GM19240 (cell line): Measurements from ENCODE around the gene LTBP2.

Experiments
- DNase-seq: peaks from one replicate; pipeline ENCODE4 v3.0.0; 2011; ENCODE audit warnings: low spot score; ENCODE audit not compliant: insufficient read length

LTBP2 gene

DNA sequence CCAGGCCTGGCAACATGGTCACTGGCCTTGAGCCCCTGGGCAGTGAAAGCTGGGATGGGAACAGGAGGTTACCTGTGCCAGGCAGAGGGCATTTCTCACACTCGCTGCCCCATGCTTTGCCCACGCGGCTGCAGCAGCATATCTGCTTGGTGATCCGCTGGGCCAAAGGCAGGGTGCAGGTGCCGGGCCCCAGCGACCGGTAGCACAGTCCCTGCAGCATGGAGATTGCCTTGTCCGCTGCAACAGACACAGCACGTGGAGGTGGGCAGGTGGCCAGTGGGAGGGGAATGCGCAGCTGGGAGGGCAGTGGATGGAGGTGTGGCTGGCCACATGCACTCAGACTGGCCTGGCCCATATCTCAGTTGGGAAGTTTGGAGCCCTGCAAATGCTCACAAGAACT lies 83.2 kb downstream of the LTBP2 start:
- no peak for DNase-seq

- DNase-seq: no peak
These were observed 83.6 kb downstream of the LTBP2 start for GRCh38 chr14:74528406-74528805.

- DNase-seq: no peak
These were observed 84.2 kb downstream of the LTBP2 start for GRCh38 chr14:74527736-74528280.

GRCh38 chr14:74526854-74527585 lies 85.0 kb downstream of the LTBP2 start:
- DNase-seq: no peak

DNA sequence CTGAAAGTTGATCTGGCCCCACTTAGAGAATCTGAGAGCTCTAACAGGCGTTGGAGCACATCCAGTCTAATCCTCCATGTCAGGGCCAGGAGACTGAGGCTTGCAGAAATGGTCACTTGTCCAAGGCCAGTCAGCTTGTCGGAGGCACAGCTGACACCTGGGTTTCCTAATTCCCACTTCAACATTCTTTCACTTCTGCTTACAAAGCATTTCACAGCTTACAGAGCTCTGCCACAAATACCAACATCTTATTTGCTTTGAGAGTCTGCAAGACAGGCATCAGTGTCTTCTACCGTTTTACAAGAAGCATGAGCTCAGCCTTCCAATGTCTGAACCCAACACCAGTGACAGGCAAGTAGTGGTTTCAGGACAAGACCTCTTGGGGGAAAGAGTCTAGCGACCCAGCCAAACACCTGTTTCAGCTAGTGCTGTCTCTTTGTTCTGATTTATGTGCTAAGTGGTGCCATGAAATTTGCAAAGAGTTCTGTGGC lies 86.6 kb downstream of the LTBP2 start:
- no peak for DNase-seq

- no peak for DNase-seq
These were observed 87.3 kb downstream of the LTBP2 start for GRCh38 chr14:74524812-74525135.

GRCh38 chr14:74524076-74524811 lies 87.8 kb downstream of the LTBP2 start:
- no peak for DNase-seq

DNA sequence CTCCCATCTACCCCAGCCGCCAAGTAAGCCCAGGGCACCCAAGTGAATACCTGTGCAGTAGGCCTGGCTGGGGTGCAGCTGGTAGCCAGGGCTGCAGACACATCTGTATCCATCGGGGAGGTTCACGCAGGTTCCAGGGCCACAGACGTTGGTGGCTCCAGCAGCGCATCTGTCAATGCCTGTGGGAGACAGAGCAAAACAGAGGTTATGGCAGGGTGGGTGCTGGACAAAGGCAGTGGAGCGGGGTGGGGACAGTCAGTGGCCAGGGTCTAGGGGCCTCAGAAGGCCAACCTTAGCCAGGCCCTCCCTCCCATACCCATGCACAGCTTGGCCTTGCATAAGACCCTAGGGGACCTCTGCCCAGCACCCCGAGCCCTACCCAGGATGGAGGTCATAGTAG lies 89.3 kb downstream of the LTBP2 start:
- no peak for DNase-seq

- DNase-seq: no peak
These were observed 90.3 kb downstream of the LTBP2 start for GRCh38 chr14:74521756-74522155.

- no peak for DNase-seq
These were observed 92.5 kb downstream of the LTBP2 start for GRCh38 chr14:74519316-74520074.

- DNase-seq: no peak
These were observed 93.8 kb downstream of the LTBP2 start for GRCh38 chr14:74518221-74518620.

DNA sequence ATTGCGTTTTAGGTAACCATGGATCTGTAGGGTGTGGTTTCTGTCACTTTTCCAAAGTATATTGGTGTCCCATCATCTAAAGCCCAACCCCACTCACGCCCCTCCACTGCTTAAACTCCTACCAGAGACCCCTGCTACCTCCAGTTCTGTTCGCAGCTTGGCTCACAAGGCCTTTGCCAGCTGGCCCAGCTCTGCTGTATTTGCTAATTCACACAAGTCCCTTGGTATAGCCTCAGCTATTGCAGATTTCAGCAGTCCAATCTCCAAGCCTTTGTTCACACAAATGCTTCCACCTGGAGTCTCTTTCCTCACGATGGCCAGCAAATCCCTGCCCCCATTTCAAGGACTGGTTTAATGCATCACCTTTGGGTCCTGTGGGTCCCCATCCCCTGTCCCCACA lies 94.3 kb downstream of the LTBP2 start:
- DNase-seq: no peak

- no peak for DNase-seq
These were observed 95.4 kb downstream of the LTBP2 start for GRCh38 chr14:74516451-74517160.

GRCh38 chr14:74515891-74516412 lies 96.1 kb downstream of the LTBP2 start:
- DNase-seq: no peak

GRCh38 chr14:74514471-74514941 lies 97.5 kb downstream of the LTBP2 start:
- no peak for DNase-seq

- no peak for DNase-seq
These were observed 99.8 kb downstream of the LTBP2 start for GRCh38 chr14:74511966-74512830.

- DNase-seq: no peak
These were observed 101.1 kb downstream of the LTBP2 start for GRCh38 chr14:74510959-74511409.

- DNase-seq: no peak
These were observed 101.7 kb downstream of the LTBP2 start for GRCh38 chr14:74510223-74510931.

- DNase-seq: no peak
These were observed 102.3 kb downstream of the LTBP2 start for GRCh38 chr14:74509587-74510222.
